ENCODE measurements around the gene SHANK3. TPM values are rescaled to one million over a fixed set of nuclear protein-coding genes. Genes with fewer than 3 reads are reported as not detected.

Gene SHANK3
- total RNA-seq, 1 donor: 0.90 TPM

DNA sequence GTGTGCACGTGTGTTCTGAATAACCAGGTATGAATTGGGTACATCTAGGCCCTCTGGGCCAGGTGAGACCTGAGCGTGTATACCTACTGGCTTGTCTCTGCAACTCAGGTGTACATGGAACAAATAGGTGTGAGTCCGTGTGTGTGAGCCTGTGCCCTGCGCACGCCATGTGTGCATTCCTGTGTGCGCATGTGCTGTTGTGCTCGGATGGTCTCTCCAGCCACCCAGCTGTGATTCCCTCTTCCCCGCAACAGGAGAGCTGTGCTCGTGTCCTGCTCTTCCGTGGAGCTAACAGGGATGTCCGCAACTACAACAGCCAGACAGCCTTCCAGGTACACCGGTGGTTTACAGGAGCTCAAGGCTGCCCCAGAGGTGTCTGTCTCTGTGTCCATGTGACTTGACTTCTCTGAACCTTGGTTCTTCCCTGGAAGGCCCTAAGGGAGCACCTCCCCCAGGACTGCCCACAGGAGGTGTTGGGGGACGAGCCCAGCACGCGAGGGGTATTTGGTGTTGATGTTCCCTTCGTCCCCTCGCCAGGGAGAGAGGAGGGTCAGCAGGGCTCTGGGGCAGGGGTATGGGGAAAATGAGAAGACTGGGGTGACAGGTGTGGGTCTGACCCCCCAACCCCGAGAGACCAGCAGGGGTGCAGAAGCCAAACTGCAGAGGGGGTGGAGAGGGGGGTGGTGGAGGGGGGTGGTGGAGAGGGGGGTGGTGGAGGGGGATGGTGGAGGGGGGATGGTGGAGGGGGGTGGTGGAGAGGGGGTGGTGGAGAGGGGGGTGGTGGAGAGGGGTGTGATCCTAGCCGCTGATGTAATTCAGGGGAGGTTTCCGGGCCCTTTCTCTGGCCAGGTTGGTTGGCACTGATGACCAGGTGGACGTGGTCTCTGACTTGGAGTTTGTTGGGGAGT lies 10.7 kb downstream of the SHANK3 start:
- no peak for DNase-seq (ENCODE audit: low read depth)
- no peak overlapping the region for H3K4me3 ChIP-seq (ENCODE audit: low read depth, low read length)
- TF ChIP-seq, protein P1, sequence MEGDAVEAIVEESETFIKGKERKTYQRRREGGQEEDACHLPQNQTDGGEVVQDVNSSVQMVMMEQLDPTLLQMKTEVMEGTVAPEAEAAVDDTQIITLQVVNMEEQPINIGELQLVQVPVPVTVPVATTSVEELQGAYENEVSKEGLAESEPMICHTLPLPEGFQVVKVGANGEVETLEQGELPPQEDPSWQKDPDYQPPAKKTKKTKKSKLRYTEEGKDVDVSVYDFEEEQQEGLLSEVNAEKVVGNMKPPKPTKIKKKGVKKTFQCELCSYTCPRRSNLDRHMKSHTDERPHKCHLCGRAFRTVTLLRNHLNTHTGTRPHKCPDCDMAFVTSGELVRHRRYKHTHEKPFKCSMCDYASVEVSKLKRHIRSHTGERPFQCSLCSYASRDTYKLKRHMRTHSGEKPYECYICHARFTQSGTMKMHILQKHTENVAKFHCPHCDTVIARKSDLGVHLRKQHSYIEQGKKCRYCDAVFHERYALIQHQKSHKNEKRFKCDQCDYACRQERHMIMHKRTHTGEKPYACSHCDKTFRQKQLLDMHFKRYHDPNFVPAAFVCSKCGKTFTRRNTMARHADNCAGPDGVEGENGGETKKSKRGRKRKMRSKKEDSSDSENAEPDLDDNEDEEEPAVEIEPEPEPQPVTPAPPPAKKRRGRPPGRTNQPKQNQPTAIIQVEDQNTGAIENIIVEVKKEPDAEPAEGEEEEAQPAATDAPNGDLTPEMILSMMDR (IDR thresholded peaks at IDR 0.05; ENCODE audit: insufficient read depth, low read length): no peak

- H3K4me3 ChIP-seq (ENCODE audit: low read depth, low read length): no peak overlapping the region
- TF ChIP-seq, protein P1 (IDR thresholded peaks at IDR 0.05; ENCODE audit: insufficient read depth, low read length): no peak
- no peak for DNase-seq (ENCODE audit: low read depth)
Measured at GRCh38 chr22:50683994-50684371, 11.4 kb downstream of the SHANK3 start.

DNA sequence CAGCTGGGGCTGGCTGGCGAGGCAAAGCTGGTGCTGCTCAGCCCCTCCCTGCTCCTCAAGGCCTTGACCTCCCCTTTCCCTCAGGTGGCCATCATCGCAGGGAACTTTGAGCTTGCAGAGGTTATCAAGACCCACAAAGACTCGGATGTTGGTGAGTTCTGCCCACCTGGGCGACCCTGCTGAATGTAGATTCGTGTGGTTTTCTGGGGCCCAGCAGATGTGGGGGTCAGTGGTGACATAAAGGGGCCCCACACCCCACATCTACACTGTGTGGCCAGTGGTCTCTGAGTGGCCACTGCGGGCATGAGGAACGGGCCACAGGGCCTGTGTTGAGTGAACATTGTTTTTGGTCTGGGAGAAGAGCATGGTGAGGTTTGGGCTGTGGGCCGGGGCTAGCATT lies 11.9 kb downstream of the SHANK3 start:
- no peak overlapping the region for H3K4me3 ChIP-seq (ENCODE audit: low read depth, low read length)
- TF ChIP-seq, protein P1 (IDR thresholded peaks at IDR 0.05; ENCODE audit: insufficient read depth, low read length): no peak
- no peak for DNase-seq (ENCODE audit: low read depth)

DNA sequence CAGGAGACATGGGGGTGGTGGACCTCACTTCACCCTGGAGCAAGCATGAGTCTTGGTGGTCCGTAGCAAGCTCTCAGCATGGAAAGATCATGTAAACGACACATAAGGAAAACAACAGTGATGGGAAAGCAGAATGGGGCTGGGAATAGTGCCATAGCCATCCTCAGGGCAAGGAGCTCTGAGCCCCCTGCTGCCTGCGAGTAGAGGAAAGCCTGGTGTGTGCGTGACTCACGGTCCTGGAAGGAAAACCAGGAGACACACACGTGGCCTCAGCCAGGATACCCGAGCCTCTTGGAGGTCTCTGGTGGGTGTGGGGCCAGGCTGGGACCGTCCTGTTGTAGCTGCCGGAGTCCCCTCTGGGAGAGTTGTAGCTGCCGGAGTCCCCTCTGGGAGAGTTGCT lies 12.4 kb downstream of the SHANK3 start:
- H3K4me3 ChIP-seq (ENCODE audit: low read depth, low read length): no peak overlapping the region
- TF ChIP-seq, protein P1 (IDR thresholded peaks at IDR 0.05; ENCODE audit: insufficient read depth, low read length): no peak
- DNase-seq (ENCODE audit: low read depth): peak; percentile 25

DNA sequence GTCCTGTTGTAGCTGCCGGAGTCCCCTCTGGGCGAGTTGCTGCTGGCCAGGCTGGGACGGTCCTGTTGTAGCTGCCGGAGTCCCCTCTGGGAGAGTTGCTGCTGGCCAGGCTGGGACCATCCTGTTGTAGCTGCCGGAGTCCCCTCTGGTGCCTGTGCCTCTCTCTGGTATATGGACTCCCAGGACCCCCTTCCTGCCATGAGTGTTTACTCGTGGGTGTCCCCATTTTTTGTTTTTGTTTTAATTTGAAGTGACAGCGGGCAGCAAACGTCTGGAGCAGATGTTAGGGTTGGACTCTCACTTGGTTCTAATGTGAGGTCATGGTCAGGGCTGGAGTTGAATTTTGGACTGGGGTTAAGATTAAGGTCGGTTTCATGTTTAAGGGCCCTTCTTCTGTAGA lies 14.2 kb downstream of the SHANK3 start:
- no peak for DNase-seq (ENCODE audit: low read depth)
- TF ChIP-seq, protein P1 (IDR thresholded peaks at IDR 0.05; ENCODE audit: insufficient read depth, low read length): no peak
- no peak overlapping the region for H3K4me3 ChIP-seq (ENCODE audit: low read depth, low read length)

GRCh38 chr22:50687829-50688228 lies 15.2 kb downstream of the SHANK3 start:
- DNase-seq (ENCODE audit: low read depth): no peak
- H3K4me3 ChIP-seq (ENCODE audit: low read depth, low read length): no peak overlapping the region
- TF ChIP-seq, protein P1 (IDR thresholded peaks at IDR 0.05; ENCODE audit: insufficient read depth, low read length): no peak
